LNCAP (cell line): ENCODE measurements around the gene ARL6IP4.

Source experiments
- CTCF ChIP-seq: fragments of 450-650 bp; IDR thresholded peaks from 2 replicates; pipeline ENCODE4 v1.5.1; 2017; ENCODE audit warnings: mild to moderate bottlenecking

ARL6IP4 gene

GRCh38 chr12:122997343-122998250 is 17.1 kb downstream of the ARL6IP4 start:
- no peak for TF ChIP-seq CTCF

GRCh38 chr12:122998316-122998715 is 17.8 kb downstream of the ARL6IP4 start:
- TF ChIP-seq CTCF, result no peak

DNA sequence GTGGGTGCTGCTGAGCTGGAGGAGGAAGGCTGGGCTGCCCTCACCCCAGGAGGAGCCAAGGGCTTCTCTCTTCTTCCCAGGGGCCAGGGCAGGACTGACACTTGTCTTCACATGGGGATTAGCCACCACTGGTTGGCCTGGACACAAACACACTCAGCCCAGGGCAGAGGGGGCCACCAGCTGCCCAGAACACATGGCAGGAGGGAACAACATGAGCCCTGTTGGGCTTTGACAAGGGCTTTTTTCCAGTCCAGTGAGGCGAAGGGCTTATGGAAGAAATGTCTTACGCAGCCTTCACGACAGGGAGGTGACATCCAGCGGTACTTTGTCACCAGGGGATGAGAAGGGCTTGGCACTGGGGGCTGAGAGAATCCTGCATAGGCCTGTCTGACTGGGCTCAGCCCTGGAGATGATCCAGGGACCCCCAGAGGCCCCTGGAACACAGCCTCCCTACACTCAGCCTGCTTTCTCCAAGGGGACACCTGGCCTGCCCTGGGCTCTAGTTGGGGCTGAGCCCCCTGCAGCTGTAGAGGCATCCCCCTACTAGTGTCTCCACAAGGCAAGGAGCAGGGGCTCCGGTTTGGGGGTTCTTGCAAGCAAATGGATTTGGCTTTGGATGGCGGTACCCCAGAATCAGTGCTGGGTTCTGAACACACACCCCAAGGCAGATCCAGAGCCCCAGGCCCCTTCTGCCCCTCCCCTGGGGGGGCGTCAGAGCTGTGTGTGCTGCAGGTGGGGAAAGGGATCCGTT is 18.9 kb downstream of the ARL6IP4 start:
- TF ChIP-seq CTCF, result no peak

GRCh38 chr12:122999986-123000420 is 19.5 kb downstream of the ARL6IP4 start:
- TF ChIP-seq CTCF, result no peak

DNA sequence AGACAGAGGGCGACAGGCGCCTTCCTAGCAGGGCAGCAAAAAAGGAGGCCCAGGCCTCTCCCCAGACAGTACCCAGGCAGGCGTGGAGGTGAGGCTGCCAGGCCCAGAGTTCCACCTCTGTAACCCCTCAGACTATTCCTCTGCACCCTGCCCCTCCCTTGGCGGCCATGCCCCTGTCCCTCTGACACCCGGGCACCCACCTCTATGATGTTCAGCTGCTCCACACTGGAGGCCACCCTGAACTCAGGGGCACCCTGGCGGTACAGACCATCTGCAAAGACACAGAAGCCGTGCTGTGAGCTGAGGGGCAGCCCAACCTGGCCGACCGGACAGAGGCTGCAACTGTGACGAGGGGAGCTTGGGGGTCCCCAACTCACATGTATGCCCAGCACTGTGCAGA is 20.1 kb downstream of the ARL6IP4 start:
- no peak for TF ChIP-seq CTCF

DNA sequence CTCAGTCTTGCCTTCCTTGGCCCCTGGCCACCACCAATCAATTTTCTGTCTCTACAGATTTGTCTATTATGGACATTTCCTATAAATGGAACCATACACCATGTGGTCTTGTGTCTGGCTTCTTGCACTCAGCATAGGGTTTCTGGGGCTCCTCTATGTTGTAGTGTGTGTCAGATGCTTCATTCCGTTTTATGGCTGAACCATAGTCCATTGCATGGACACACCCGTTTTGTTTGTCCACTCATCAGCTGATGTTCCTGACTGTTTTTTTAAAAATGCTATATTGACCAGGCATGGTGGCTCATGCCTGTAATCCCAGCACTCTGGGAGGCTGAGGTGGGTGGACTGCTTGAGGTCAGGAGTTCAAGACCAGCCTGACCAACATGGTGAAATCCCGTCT is 21.0 kb downstream of the ARL6IP4 start:
- no peak for TF ChIP-seq CTCF

- no peak for TF ChIP-seq CTCF
Observed at GRCh38 chr12:123003257-123003656, 22.8 kb downstream of the ARL6IP4 start.
